ENCODE results near the gene KLHDC8A.

The KLHDC8A gene

GRCh38 chr1:205344066-205344928 lies 12.4 kb downstream of the KLHDC8A start:
- DNase-seq (ENCODE audit: low read depth), result peak; percentile 25

- no peak for DNase-seq (ENCODE audit: low read depth)
Observed at GRCh38 chr1:205343431-205344065, 13.2 kb downstream of the KLHDC8A start.

DNA sequence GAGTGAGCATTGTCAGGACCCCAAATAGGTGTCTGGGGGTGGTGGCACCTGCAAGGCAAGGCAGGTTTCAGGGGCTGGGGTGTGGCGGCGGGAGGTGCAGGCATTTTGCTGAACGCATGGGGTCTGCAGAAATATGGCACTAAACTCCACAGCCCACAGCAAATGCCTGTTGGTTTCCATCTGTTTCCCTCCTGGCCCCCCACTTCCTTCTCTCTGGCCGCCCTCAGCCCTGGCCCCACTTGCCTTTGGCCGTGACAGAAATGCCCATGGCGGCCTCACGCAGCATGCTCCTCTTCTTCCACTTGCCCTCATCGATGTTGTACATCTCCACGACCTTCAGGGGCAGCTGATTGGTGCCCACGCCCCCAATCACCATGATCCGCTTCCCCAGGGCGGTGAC lies 13.7 kb downstream of the KLHDC8A start:
- no peak for DNase-seq (ENCODE audit: low read depth)

DNA sequence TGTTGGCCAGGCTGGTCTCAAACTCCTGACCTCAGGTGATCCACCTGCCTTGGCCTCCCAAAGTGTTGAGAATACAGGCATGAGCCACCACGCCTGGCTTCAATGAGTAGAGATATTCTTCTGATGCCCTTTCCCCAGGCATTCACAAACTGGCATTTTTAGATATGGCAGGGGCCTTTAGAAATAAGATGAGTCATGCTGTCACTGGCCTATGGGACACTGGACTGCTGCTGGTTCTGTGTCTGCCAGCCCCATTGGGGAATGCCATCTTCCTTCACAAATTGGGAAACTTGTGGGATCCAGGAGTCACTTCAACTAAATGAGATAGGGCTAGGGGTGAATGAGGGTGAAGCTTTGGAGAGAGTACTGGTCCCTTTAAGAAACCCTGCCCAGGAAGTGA lies 16.0 kb downstream of the KLHDC8A start:
- no peak for DNase-seq (ENCODE audit: low read depth)

- DNase-seq (ENCODE audit: low read depth), result no peak
Observed at GRCh38 chr1:205339717-205340116, 17.0 kb downstream of the KLHDC8A start.

DNA sequence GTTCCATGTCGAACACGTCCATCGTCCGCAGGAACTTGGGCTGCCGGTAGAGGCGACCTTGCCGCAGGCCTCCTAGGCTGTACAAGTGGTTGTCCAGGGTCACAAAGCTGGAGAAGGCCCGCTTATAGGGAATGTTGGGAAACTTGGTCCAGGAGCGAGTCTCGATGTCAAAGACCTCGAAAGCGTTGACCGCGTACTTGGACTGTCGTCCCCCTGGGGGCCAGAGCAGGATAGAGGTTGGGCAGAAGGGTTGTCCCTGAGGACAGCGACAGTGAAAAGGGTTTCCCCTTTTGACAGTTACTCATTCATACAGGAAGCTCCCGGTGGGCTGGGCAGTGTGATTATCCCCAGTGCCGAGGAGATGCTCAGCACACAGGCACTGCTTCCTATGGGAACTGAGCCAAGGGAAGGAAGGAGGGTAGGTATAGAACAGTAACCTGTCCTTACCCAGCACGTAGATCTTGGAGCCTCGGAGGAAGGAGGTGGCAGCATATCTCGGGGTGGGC lies 17.5 kb downstream of the KLHDC8A start:
- DNase-seq (ENCODE audit: low read depth), result no peak

DNA sequence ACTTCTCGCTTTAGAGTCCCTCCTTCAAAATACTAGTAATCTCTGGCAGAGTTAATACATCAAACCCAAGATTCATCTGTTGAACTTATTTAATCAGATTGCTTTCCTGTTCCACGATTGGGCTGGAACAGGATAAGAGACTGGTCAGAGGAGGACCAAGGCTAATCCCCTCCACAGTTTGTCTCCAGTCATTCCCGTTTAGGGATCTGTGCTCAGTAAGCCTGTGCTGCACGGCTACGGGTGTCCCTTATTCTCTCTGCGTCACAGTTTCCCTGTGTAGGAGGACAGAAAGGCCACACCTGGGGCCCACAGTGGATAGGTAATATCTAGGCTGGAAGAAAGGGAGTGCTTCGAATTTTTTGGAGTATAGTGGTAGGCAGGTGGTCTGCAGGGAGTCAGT lies 18.7 kb downstream of the KLHDC8A start:
- DNase-seq (ENCODE audit: low read depth), result no peak

GRCh38 chr1:205337481-205337880 lies 19.2 kb downstream of the KLHDC8A start:
- no peak for DNase-seq (ENCODE audit: low read depth)

DNA sequence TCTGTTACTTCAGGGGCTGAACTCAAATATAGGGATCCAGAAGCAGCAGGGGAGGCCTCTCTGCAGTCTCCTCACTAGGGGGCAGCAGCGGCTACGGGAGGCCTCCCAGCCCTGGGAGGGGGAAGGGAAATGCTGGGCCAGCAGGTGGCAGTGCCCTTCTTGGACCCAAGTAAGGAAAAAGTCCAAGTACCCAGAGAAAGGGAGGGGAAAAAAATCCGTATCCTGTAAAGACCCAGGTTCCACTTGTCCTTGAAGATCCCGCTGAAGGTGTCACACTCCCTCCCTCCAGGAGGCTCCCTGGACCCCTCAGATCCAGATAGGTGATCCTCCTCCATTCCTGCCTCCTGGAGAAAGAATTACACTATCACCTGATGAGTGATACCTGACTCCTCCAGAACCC lies 21.0 kb downstream of the KLHDC8A start:
- DNase-seq (ENCODE audit: low read depth), result peak; percentile 66

GRCh38 chr1:205332015-205332791 lies 24.5 kb downstream of the KLHDC8A start:
- no peak for DNase-seq (ENCODE audit: low read depth)

DNA sequence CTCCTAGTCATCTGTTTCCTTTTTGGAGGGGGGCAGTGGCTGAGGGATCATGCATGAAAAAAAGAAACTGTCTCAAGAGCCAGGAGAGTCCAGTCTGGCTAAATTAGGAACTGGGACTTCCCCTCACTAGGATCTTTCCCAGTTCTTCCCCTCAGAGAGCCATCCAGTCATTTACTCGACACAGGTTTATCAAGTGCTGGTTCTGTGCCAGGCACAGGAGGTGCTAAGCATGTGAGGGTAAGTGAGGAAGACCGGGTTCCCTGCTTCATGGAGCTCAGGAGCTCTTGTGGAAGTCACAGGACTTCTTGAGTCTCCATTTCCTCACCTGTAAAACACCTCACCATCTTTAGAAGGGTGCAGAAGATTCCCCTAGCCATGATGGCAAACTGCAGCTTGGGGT lies 26.6 kb downstream of the KLHDC8A start:
- DNase-seq (ENCODE audit: low read depth), result no peak

DNA sequence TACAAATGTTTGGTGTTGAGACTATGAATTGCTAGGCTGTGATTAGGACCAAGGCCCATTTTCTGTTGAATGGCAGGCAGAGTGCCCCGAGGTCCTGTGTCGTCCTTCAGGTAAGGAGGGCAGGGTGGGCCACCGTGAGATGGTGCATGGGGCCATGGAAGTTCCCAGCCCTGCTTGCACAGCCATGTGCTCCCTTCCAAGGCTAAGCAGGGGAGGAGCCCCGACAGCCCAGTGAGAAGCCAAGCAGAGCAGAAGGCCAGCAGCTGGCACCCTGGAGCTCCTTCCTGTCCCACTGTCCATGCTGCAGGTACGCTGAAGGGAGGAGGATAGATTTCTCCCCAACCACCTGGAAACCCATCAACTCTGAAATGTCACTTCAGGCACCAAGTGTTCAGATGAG lies 27.0 kb downstream of the KLHDC8A start:
- DNase-seq (ENCODE audit: low read depth), result no peak

- DNase-seq (ENCODE audit: low read depth), result no peak
Observed at GRCh38 chr1:205328476-205328875, 28.2 kb downstream of the KLHDC8A start.

- no peak for DNase-seq (ENCODE audit: low read depth)
Observed at GRCh38 chr1:205326812-205327466, 29.8 kb downstream of the KLHDC8A start.

DNA sequence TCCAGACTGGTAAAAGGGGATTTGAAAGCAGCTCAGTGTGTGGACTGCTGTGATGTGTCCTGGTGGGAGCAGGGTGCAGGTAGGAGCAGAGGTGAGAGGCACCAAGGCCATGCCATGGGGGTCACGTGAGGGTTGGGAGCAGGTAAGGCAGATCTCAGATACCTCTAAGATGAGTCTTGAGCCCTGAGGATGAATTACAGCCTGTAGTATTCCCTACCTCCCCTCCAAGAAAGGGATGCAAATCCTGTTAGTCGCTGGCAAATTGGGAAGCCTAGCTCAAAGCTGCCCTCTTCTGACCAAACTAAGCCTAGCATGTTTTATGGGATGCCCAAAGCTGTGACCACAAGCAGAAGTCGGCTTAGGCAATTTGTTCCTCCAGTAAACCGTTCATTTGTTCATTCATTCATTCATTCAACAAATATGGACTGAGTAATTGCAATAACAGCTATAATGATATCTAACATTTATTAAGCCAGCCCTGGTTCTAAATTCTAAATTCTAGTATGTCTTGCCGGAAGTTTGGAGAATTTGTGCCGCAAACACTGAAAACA lies 31.3 kb downstream of the KLHDC8A start:
- peak; percentile 41 for DNase-seq (ENCODE audit: low read depth)

GRCh38 chr1:205324781-205325180 lies 31.9 kb downstream of the KLHDC8A start:
- DNase-seq (ENCODE audit: low read depth), result no peak

GRCh38 chr1:205323794-205324193 lies 32.9 kb downstream of the KLHDC8A start:
- no peak for DNase-seq (ENCODE audit: low read depth)

- DNase-seq (ENCODE audit: low read depth), result no peak
Observed at GRCh38 chr1:205321959-205322283, 34.8 kb downstream of the KLHDC8A start.

- DNase-seq (ENCODE audit: low read depth), result peak; percentile 79
Observed at GRCh38 chr1:205321162-205321958, 35.4 kb downstream of the KLHDC8A start, which contains the start of gene NUAK2. Gene NUAK2, minus strand, starts transcription at chr1:205321745. Its CDS starts 117 bp downstream, at chr1:205321628.

DNA sequence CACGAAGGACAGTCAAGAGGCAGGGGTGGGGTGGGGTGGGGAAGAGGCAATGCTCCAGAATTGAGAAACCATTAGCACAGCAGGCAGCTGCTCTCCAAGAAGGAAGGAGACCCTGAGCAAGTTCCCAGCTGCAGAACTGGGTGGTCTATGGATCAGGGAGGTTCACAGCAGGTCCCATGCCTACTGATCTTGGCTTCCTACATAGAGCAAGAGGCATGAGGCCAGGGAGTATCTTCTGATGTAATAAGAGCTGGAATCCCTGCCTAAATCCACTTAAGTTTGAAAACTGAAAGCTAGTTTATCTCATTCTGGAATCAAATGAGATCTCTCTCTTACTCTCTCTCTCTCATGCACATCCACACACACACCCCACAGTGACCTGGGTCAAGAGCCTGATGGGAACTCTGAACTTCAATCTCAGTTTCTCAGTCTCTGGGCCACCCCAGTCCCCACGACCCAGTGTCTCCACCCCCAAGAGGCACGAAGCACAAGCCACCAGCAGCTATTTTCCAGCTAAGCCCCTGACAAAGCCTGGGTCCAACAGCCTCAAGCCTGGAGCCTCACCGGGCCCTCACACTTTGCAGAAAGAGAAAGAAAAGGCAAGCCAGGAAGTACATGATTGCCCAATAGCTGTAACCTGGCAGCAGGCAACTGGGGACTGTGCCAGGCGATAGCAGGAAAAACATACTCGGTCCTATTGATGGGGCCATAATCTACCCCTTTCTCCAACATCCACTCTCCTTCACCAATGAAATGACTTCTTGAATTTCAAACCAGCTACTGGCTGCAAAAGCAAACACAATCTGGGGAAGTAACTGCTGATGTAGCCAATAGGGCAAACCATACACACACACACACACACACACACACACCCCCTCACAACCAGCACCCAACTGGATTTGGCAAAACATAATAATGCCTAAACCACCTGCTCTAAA lies 37.4 kb downstream of the KLHDC8A start:
- DNase-seq (ENCODE audit: low read depth), result no peak
